Mammary epithelial cell (primary cell): ENCODE measurements around the gene CCDC33.

Source experiments
- EZH2 ChIP-seq: IDR thresholded peaks from 2 replicates; pipeline ENCODE4 v1.6.1; 2012; ENCODE audit warnings: low read length, inconsistent platforms, borderline replicate concordance
- TF ChIP-seq, protein P1 (sequence below), 2 donors: IDR thresholded peaks in 1 of 2; conservative IDR thresholded peaks in 1 of 2; 2 replicates each; pipeline ENCODE4 v1.5.1; 2011 to 2012; ENCODE audit warnings: inconsistent platforms in 2 of 2, low read length in 2 of 2, mild to moderate bottlenecking in 2 of 2, control low read depth in 1 of 2, low read depth in 1 of 2; ENCODE audit not compliant: insufficient read depth in 1 of 2; ENCODE audit errors: extremely low read depth in 1 of 2

DNA sequence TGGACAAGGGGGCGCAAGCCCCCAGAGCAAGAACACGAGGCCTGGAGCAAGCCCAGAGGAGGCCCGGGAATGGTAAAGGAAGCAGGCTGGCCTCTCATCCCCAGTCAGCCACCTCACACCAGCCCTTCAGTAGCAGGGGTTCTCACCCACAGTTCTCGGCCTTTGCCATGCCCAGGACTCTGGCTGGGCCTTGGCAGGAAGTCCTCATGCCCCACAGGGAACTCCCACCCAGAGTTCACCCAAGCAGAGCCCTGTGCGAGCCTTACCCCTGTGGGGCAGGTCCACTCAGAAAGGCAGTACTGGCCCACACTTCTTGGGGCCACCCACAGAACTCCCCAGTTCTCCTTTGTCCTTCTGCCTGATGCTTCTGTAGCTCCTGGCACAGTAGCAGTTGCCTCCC is 101.0 kb downstream of the CCDC33 start:
- TF ChIP-seq, protein P1, sequence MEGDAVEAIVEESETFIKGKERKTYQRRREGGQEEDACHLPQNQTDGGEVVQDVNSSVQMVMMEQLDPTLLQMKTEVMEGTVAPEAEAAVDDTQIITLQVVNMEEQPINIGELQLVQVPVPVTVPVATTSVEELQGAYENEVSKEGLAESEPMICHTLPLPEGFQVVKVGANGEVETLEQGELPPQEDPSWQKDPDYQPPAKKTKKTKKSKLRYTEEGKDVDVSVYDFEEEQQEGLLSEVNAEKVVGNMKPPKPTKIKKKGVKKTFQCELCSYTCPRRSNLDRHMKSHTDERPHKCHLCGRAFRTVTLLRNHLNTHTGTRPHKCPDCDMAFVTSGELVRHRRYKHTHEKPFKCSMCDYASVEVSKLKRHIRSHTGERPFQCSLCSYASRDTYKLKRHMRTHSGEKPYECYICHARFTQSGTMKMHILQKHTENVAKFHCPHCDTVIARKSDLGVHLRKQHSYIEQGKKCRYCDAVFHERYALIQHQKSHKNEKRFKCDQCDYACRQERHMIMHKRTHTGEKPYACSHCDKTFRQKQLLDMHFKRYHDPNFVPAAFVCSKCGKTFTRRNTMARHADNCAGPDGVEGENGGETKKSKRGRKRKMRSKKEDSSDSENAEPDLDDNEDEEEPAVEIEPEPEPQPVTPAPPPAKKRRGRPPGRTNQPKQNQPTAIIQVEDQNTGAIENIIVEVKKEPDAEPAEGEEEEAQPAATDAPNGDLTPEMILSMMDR (conservative IDR thresholded peaks at IDR 0.05 in 1 of 2, IDR thresholded peaks at IDR 0.05 in 1 of 2; ENCODE audit: extremely low read depth in 1 of 2, insufficient read depth in 1 of 2, low read depth in 1 of 2, low read length in 2 of 2): no peak
- no peak for TF ChIP-seq EZH2
